Lower leg skin (tissue), 4 donors: ENCODE results near the gene CYB561A3. TPM values are rescaled to one million over a fixed set of nuclear protein-coding genes. Genes with fewer than 3 reads are reported as not detected.

Experiments
- DNase-seq, 2 donors: peaks; one replicate each; pipeline ENCODE4 v3.0.0-alpha.2; 2019; ENCODE audit warnings: low spot score in 2 of 2
- H3K4me3 ChIP-seq: fragments of 200-600 bp; sonication (generic); 2 replicates; pipeline ENCODE4 v1.5.1; 2017; ENCODE audit warnings: mild to moderate bottlenecking, low read depth; ENCODE audit not compliant: poor library complexity, severe bottlenecking
- CTCF ChIP-seq, 3 donors: fragments of 450-650 bp; IDR thresholded peaks; one replicate each; pipeline ENCODE4 v1.5.1; 2016; ENCODE audit warnings: antibody characterized with exemption in 3 of 3, mild to moderate bottlenecking in 3 of 3, moderate library complexity in 2 of 3
- POLR2A ChIP-seq, 2 donors: fragments of 450-650 bp; IDR thresholded peaks; one replicate each; pipeline ENCODE4 v1.6.1; 2016 to 2017; ENCODE audit warnings: antibody characterized with exemption in 2 of 2, mild to moderate bottlenecking in 1 of 2, moderate library complexity in 1 of 2
- WGBS, 2 donors: methylation state at CpG; one replicate each; pipeline ENCODE4 v1.1.5; 2018; 5-methylcytosine and 5-hydroxymethylcytosine counted together
- intact Hi-C: fragments of 100-400 bp; cut with DNase I; formaldehyde crosslinking; loops from one replicate; pipeline ENCODE4 v1.15.0; 2023; ENCODE audit warnings: low total_unique reads
- total RNA-seq, 4 donors: library from RNA; depleted of rRNA; stranded (reverse); fragments of >200 nt; gene quantifications; one replicate each; pipeline ENCODE4 v1.1.0, GENCODE V29; 2016

The CYB561A3 gene
- total RNA-seq, 4 donors from 2014 or later = 55.7 to 102 (median 76.8) TPM

GRCh38 chr11:61333550-61334433 lies 27.9 kb downstream of the CYB561A3 start:
- 29% methylated on average over 19 of the region's 19 CpGs for WGBS, 2 donors
- TF ChIP-seq POLR2A (IDR thresholded peaks at IDR 0.05) (no peak), CTCF (IDR thresholded peaks at IDR 0.05) (no peak)
- no peak for DNase-seq
- intact Hi-C loops = no loop called here
- peak overlapping the region; percentile 97 for H3K4me3 ChIP-seq

GRCh38 chr11:61332797-61333549 lies 28.7 kb downstream of the CYB561A3 start, which contains the start of the genes DDB1 and TKFC:
Gene DDB1 (minus strand): TSS chr11:61333105. CDS start chr11:61332968, 137 bp downstream.
Gene TKFC (plus strand): TSS chr11:61333228. CDS start chr11:61334729, 1,501 bp downstream.
- H3K4me3 ChIP-seq = peak within 1 kb of the TSS; percentile 97
- intact Hi-C loops = no loop called here
- DNase-seq = peak; percentile 91 to 99
- 0 to 1% methylated on average over 17 to 40 of the region's 81 CpGs for WGBS, 2 donors
- peak in 1 of 3 donors; percentile 34 for TF ChIP-seq CTCF (IDR thresholded peaks at IDR 0.05)
- peak in 1 of 2 donors; percentile 21 for TF ChIP-seq POLR2A (IDR thresholded peaks at IDR 0.05)

- 0% methylated on average over 24 of the region's 24 CpGs for WGBS, 2 donors
- intact Hi-C loops = no loop called here
- H3K4me3 ChIP-seq = peak overlapping the region; percentile 97
- DNase-seq = no peak
- TF ChIP-seq CTCF (IDR thresholded peaks at IDR 0.05) (no peak), POLR2A (IDR thresholded peaks at IDR 0.05) (no peak)
Observed at GRCh38 chr11:61332281-61332796, 29.3 kb downstream of the CYB561A3 start.

DNA sequence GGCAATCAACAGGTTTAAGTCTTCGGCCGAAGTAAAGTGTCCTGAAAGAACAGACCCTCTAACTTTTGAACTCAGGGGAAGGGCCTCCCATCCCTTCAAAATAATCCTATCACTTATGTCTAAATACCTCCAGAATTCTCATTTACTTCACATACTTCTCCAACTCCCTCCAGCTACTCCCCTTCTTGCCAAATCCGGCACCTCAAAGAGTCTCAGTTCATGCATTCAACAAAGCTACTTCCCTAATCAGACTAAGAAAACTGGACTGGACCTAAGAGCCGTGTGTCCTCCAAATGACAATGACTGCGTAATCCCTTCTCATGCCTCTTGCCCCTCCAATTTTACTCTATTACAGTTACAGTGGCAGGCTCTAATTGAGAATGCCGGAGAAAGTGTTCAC lies 30.0 kb downstream of the CYB561A3 start:
- H3K4me3 ChIP-seq = no peak overlapping the region
- DNase-seq = no peak
- TF ChIP-seq CTCF (IDR thresholded peaks at IDR 0.05) = no peak
- intact Hi-C loops = no loop called here
- WGBS, 2 donors = 50 to 52% methylated on average over 6 of the region's 6 CpGs

GRCh38 chr11:61329871-61330270 lies 31.8 kb downstream of the CYB561A3 start:
- 94 to 95% methylated on average over 4 of the region's 4 CpGs for WGBS, 2 donors
- intact Hi-C loops = no loop called here
- TF ChIP-seq POLR2A (IDR thresholded peaks at IDR 0.05) (no peak), CTCF (IDR thresholded peaks at IDR 0.05) (no peak)
- no peak for DNase-seq
- H3K4me3 ChIP-seq = no peak overlapping the region
